ENCODE results near the gene NLN. TPM values are rescaled to one million over a fixed set of nuclear protein-coding genes. Genes with fewer than 3 reads are reported as not detected.

NLN gene
- total and polyA plus RNA-seq, 2 of the 13 experiments (the other 11 are each of a cell fraction or from before 2014, with no cell fraction given) = 11.9 to 36.7 TPM

- peaks cover 12% of the 10 kb centered on the region for H3K4me1 ChIP-seq (ENCODE audit: insufficient read depth, low read length)
- BruUV-seq (replicated peaks) = no TSS peak
- intact Hi-C loops (cut with micrococcal nuclease; ENCODE audit: unreplicated experiment) (no loop called here), in situ Hi-C loops (cut with HindIII; ENCODE audit: extremely low pct_ligation_motif_present, low pct_unique_long_range_greater_than_20kb) (no loop called here)
- CTCF ChIA-PET (ENCODE audit: low intra/inter-chr PET ratio, low total read pairs) = no interaction called here
- no peak overlapping the region for H2AFZ ChIP-seq (ENCODE audit: low read length)
- no peaks in the 10 kb centered on the region for H3K27me3 ChIP-seq (ENCODE audit: control insufficient read depth in 1 of 2, insufficient read depth in 2 of 2, low read length in 2 of 2)
- peaks cover 2 to 13% of the 10 kb centered on the region in 2 experiments; a peak in 3 of 5 replicates for H3K36me3 ChIP-seq (replicated peaks in 1 of 2; ENCODE audit: control insufficient read depth in 1 of 2, insufficient read depth in 2 of 2, low read length in 2 of 2)
- POLR2A ChIA-PET = no interaction called here
- H3K4me3 ChIP-seq (replicated peaks in 1 of 3; ENCODE audit: insufficient read depth in 1 of 3, low read depth in 2 of 3, low read length in 3 of 3) = no peak overlapping the region
- no peak overlapping the region for H3K27ac ChIP-seq (ENCODE audit: extremely low read length, insufficient read depth, low read length)
- peak; percentile 64 for FAIRE-seq
- H3K79me2 ChIP-seq (ENCODE audit: insufficient read depth, low read length) = no peaks in the 10 kb centered on the region
- no peak overlapping the region for H3K9ac ChIP-seq (ENCODE audit: insufficient read depth, low read depth, low read length)
- no peaks in the 10 kb centered on the region for H4K20me1 ChIP-seq (ENCODE audit: insufficient read depth, low read length)
- H3K4me2 ChIP-seq (ENCODE audit: low read depth, low read length) = no peak overlapping the region
- WGBS (ENCODE audit: low lambda C conversion rate) = 30% methylated on average over 4 of the region's 4 CpGs
- no peaks in the 10 kb centered on the region for H3K9me3 ChIP-seq (ENCODE audit: low read length)
- peak; percentile 97 for ATAC-seq
- DNase-seq (ENCODE audit: low spot score) = peak; percentile 32
- TF ChIP-seq E2F1 (CRISPR knock-in tag; IDR thresholded peaks at IDR 0.05) (no peak), BCL3 (CRISPR knock-in tag; IDR thresholded peaks at IDR 0.05) (no peak), ZNF256 (CRISPR knock-in tag; conservative IDR thresholded peaks at IDR 0.05) (no peak), MYC (CRISPR knock-in tag; IDR thresholded peaks at IDR 0.05; ENCODE audit: borderline replicate concordance) (no peak), ZFP62 (CRISPR knock-in tag; IDR thresholded peaks at IDR 0.05) (no peak), MAFF (IDR thresholded peaks at IDR 0.05; ENCODE audit: low read depth, low read length) (no peak), SUZ12 (IDR thresholded peaks at IDR 0.05; ENCODE audit: low read depth, low read length) (no peak), MXI1 (IDR thresholded peaks at IDR 0.05; ENCODE audit: borderline replicate concordance, low read depth, low read length) (no peak), ESRRA (CRISPR knock-in tag; IDR thresholded peaks at IDR 0.05; ENCODE audit: low read depth) (0 out of 2 replicates have a peak, but pooled peaks have one; percentile 29), ZNF550 (CRISPR knock-in tag; IDR thresholded peaks at IDR 0.05; ENCODE audit: borderline replicate concordance) (no peak), PRPF4 (IDR thresholded peaks at IDR 0.05; ENCODE audit: low read depth, low read length, poor library complexity, severe bottlenecking) (no peak), MLX (CRISPR knock-in tag; IDR thresholded peaks at IDR 0.05) (0 out of 2 replicates have a peak, but pooled peaks have one; percentile 28), MEIS2 (CRISPR knock-in tag; IDR thresholded peaks at IDR 0.05) (no peak), ZNF275 (CRISPR knock-in tag; IDR thresholded peaks at IDR 0.05; ENCODE audit: borderline replicate concordance) (no peak), ZHX2 (IDR thresholded peaks at IDR 0.05; ENCODE audit: low read depth) (no peak), ZHX2 (CRISPR knock-in tag; IDR thresholded peaks at IDR 0.05; ENCODE audit: borderline replicate concordance) (no peak)
Measured at GRCh38 chr5:65818592-65818991, 96.6 kb downstream of the NLN start.

All from HepG2 (cell line).